ENCODE results near the gene LRIG1.

Gene LRIG1

GRCh38 chr3:66383023-66383422 is 117.8 kb downstream of the LRIG1 start:
- Histone ChIP-seq H3K9me3 (ENCODE audit: insufficient read depth, low read depth, low read length) (no peaks in the 10 kb centered on the region), H3K4me1 (ENCODE audit: insufficient read depth, low read length) (0 out of 2 replicates have a peak, but pooled peaks cover 3% of the 10 kb centered on the region), H3K27ac (ENCODE audit: low read length) (no peak overlapping the region), H3K9ac (ENCODE audit: low read depth, low read length) (no peak overlapping the region), H3K36me3 (ENCODE audit: insufficient read depth, low read depth, low read length) (peaks cover 96% of the 10 kb centered on the region), H3K4me3 (ENCODE audit: low read length) (no peak overlapping the region), H3K27me3 (ENCODE audit: insufficient read depth, low read length) (no peaks in the 10 kb centered on the region)

- peaks cover 100% of the 10 kb centered on the region for H3K36me3 ChIP-seq (ENCODE audit: insufficient read depth, low read depth, low read length)
- no peak overlapping the region for H3K9ac ChIP-seq (ENCODE audit: low read depth, low read length)
- no peak overlapping the region for H3K27ac ChIP-seq (ENCODE audit: low read length)
- no peaks in the 10 kb centered on the region for H3K27me3 ChIP-seq (ENCODE audit: insufficient read depth, low read length)
- no peak overlapping the region for H3K4me3 ChIP-seq (ENCODE audit: low read length)
- 0 out of 2 replicates have a peak, but pooled peaks cover 3% of the 10 kb centered on the region for H3K4me1 ChIP-seq (ENCODE audit: insufficient read depth, low read length)
- no peaks in the 10 kb centered on the region for H3K9me3 ChIP-seq (ENCODE audit: insufficient read depth, low read depth, low read length)
These were observed 118.7 kb downstream of the LRIG1 start for GRCh38 chr3:66382142-66382541.

GRCh38 chr3:66381626-66382025 is 119.2 kb downstream of the LRIG1 start:
- H3K36me3 ChIP-seq (ENCODE audit: insufficient read depth, low read depth, low read length), result peaks cover 100% of the 10 kb centered on the region
- H3K27ac ChIP-seq (ENCODE audit: low read length), result no peak overlapping the region
- H3K9ac ChIP-seq (ENCODE audit: low read depth, low read length), result no peak overlapping the region
- H3K27me3 ChIP-seq (ENCODE audit: insufficient read depth, low read length), result no peaks in the 10 kb centered on the region
- 0 out of 2 replicates have a peak, but pooled peaks cover 3% of the 10 kb centered on the region for H3K4me1 ChIP-seq (ENCODE audit: insufficient read depth, low read length)
- no peak overlapping the region for H3K4me3 ChIP-seq (ENCODE audit: low read length)
- H3K9me3 ChIP-seq (ENCODE audit: insufficient read depth, low read depth, low read length), result no peaks in the 10 kb centered on the region

GRCh38 chr3:66380200-66380932 is 120.5 kb downstream of the LRIG1 start:
- no peak overlapping the region for H3K9ac ChIP-seq (ENCODE audit: low read depth, low read length)
- peaks cover 100% of the 10 kb centered on the region for H3K36me3 ChIP-seq (ENCODE audit: insufficient read depth, low read depth, low read length)

GRCh38 chr3:66379565-66379964 is 121.3 kb downstream of the LRIG1 start:
- Histone ChIP-seq H3K4me3 (ENCODE audit: low read length) (no peak overlapping the region), H3K9ac (ENCODE audit: low read depth, low read length) (no peak overlapping the region), H3K36me3 (ENCODE audit: insufficient read depth, low read depth, low read length) (peaks cover 93% of the 10 kb centered on the region), H3K4me1 (ENCODE audit: insufficient read depth, low read length) (0 out of 2 replicates have a peak, but pooled peaks cover 3% of the 10 kb centered on the region), H3K27me3 (ENCODE audit: insufficient read depth, low read length) (no peaks in the 10 kb centered on the region), H3K27ac (ENCODE audit: low read length) (no peak overlapping the region), H3K9me3 (ENCODE audit: insufficient read depth, low read depth, low read length) (no peaks in the 10 kb centered on the region)

More at GRCh38 chr3:66380200-66380932, 120.5 kb downstream of the LRIG1 start:
- Histone ChIP-seq H3K4me1 (ENCODE audit: insufficient read depth, low read length) (0 out of 2 replicates have a peak, but pooled peaks cover 3% of the 10 kb centered on the region), H3K9me3 (ENCODE audit: insufficient read depth, low read depth, low read length) (no peaks in the 10 kb centered on the region), H3K4me3 (ENCODE audit: low read length) (no peak overlapping the region), H3K27me3 (ENCODE audit: insufficient read depth, low read length) (no peaks in the 10 kb centered on the region), H3K27ac (ENCODE audit: low read length) (no peak overlapping the region)

- Histone ChIP-seq H3K9me3 (ENCODE audit: insufficient read depth, low read depth, low read length) (no peaks in the 10 kb centered on the region), H3K36me3 (ENCODE audit: insufficient read depth, low read depth, low read length) (peaks cover 91% of the 10 kb centered on the region), H3K4me1 (ENCODE audit: insufficient read depth, low read length) (0 out of 2 replicates have a peak, but pooled peaks cover 3% of the 10 kb centered on the region), H3K9ac (ENCODE audit: low read depth, low read length) (no peak overlapping the region), H3K4me3 (ENCODE audit: low read length) (no peak overlapping the region), H3K27ac (ENCODE audit: low read length) (no peak overlapping the region), H3K27me3 (ENCODE audit: insufficient read depth, low read length) (no peaks in the 10 kb centered on the region)
These were observed 122.6 kb downstream of the LRIG1 start for GRCh38 chr3:66378256-66378655.

GRCh38 chr3:66377800-66378199 is 123.0 kb downstream of the LRIG1 start:
- Histone ChIP-seq H3K27me3 (ENCODE audit: insufficient read depth, low read length) (no peaks in the 10 kb centered on the region), H3K27ac (ENCODE audit: low read length) (no peak overlapping the region), H3K4me1 (ENCODE audit: insufficient read depth, low read length) (0 out of 2 replicates have a peak, but pooled peaks cover 3% of the 10 kb centered on the region), H3K9me3 (ENCODE audit: insufficient read depth, low read depth, low read length) (no peaks in the 10 kb centered on the region), H3K36me3 (ENCODE audit: insufficient read depth, low read depth, low read length) (peaks cover 87% of the 10 kb centered on the region), H3K9ac (ENCODE audit: low read depth, low read length) (no peak overlapping the region), H3K4me3 (ENCODE audit: low read length) (no peak overlapping the region)

GRCh38 chr3:66376568-66376967 is 124.3 kb downstream of the LRIG1 start:
- Histone ChIP-seq H3K36me3 (ENCODE audit: insufficient read depth, low read depth, low read length) (peaks cover 75% of the 10 kb centered on the region), H3K9me3 (ENCODE audit: insufficient read depth, low read depth, low read length) (no peaks in the 10 kb centered on the region), H3K4me3 (ENCODE audit: low read length) (no peak overlapping the region), H3K9ac (ENCODE audit: low read depth, low read length) (no peak overlapping the region), H3K4me1 (ENCODE audit: insufficient read depth, low read length) (0 out of 2 replicates have a peak, but pooled peaks cover 3% of the 10 kb centered on the region), H3K27me3 (ENCODE audit: insufficient read depth, low read length) (no peaks in the 10 kb centered on the region), H3K27ac (ENCODE audit: low read length) (no peak overlapping the region)

- H3K36me3 ChIP-seq (ENCODE audit: insufficient read depth, low read depth, low read length), result peaks cover 37% of the 10 kb centered on the region
- H3K9ac ChIP-seq (ENCODE audit: low read depth, low read length), result no peak overlapping the region
- no peaks in the 10 kb centered on the region for H3K4me1 ChIP-seq (ENCODE audit: insufficient read depth, low read length)
- H3K9me3 ChIP-seq (ENCODE audit: insufficient read depth, low read depth, low read length), result no peaks in the 10 kb centered on the region
- H3K27me3 ChIP-seq (ENCODE audit: insufficient read depth, low read length), result no peaks in the 10 kb centered on the region
- no peak overlapping the region for H3K27ac ChIP-seq (ENCODE audit: low read length)
- H3K4me3 ChIP-seq (ENCODE audit: low read length), result no peak overlapping the region
These were observed 128.0 kb downstream of the LRIG1 start for GRCh38 chr3:66372681-66373350.

- Histone ChIP-seq H3K27me3 (ENCODE audit: insufficient read depth, low read length) (no peaks in the 10 kb centered on the region), H3K36me3 (ENCODE audit: insufficient read depth, low read depth, low read length) (peaks cover 23% of the 10 kb centered on the region), H3K4me1 (ENCODE audit: insufficient read depth, low read length) (peaks cover 3% of the 10 kb centered on the region; the same call in 1 of the 2 replicates), H3K9ac (ENCODE audit: low read depth, low read length) (no peak overlapping the region), H3K27ac (ENCODE audit: low read length) (no peak overlapping the region), H3K4me3 (ENCODE audit: low read length) (no peak overlapping the region), H3K9me3 (ENCODE audit: insufficient read depth, low read depth, low read length) (no peaks in the 10 kb centered on the region)
These were observed 129.4 kb downstream of the LRIG1 start for GRCh38 chr3:66371432-66371831.

GRCh38 chr3:66370179-66370578 is 130.6 kb downstream of the LRIG1 start:
- peaks cover 11% of the 10 kb centered on the region; the same call in 1 of the 2 replicates for H3K36me3 ChIP-seq (ENCODE audit: insufficient read depth, low read depth, low read length)
- no peak overlapping the region for H3K9ac ChIP-seq (ENCODE audit: low read depth, low read length)
- H3K4me3 ChIP-seq (ENCODE audit: low read length), result no peak overlapping the region
- no peak overlapping the region for H3K27ac ChIP-seq (ENCODE audit: low read length)
- peaks cover 6% of the 10 kb centered on the region; the same call in 1 of the 2 replicates for H3K4me1 ChIP-seq (ENCODE audit: insufficient read depth, low read length)
- no peaks in the 10 kb centered on the region for H3K9me3 ChIP-seq (ENCODE audit: insufficient read depth, low read depth, low read length)
- H3K27me3 ChIP-seq (ENCODE audit: insufficient read depth, low read length), result no peaks in the 10 kb centered on the region

GRCh38 chr3:66367979-66368378 is 132.8 kb downstream of the LRIG1 start:
- no peak overlapping the region for H3K9ac ChIP-seq (ENCODE audit: low read depth, low read length)
- H3K4me3 ChIP-seq (ENCODE audit: low read length), result no peak overlapping the region
- H3K27me3 ChIP-seq (ENCODE audit: insufficient read depth, low read length), result no peaks in the 10 kb centered on the region
- H3K4me1 ChIP-seq (ENCODE audit: insufficient read depth, low read length), result peaks cover 6% of the 10 kb centered on the region; the same call in 1 of the 2 replicates
- no peaks in the 10 kb centered on the region for H3K9me3 ChIP-seq (ENCODE audit: insufficient read depth, low read depth, low read length)
- no peaks in the 10 kb centered on the region for H3K36me3 ChIP-seq (ENCODE audit: insufficient read depth, low read depth, low read length)
- H3K27ac ChIP-seq (ENCODE audit: low read length), result no peak overlapping the region
